Medulla oblongata (tissue), 1 donor: Measurements from ENCODE around the gene RHOD.

Experiments
- DNase-seq: peaks from one replicate; pipeline ENCODE4 v3.0.0-alpha.2; 2015; ENCODE audit errors: extremely low spot score

RHOD gene

DNA sequence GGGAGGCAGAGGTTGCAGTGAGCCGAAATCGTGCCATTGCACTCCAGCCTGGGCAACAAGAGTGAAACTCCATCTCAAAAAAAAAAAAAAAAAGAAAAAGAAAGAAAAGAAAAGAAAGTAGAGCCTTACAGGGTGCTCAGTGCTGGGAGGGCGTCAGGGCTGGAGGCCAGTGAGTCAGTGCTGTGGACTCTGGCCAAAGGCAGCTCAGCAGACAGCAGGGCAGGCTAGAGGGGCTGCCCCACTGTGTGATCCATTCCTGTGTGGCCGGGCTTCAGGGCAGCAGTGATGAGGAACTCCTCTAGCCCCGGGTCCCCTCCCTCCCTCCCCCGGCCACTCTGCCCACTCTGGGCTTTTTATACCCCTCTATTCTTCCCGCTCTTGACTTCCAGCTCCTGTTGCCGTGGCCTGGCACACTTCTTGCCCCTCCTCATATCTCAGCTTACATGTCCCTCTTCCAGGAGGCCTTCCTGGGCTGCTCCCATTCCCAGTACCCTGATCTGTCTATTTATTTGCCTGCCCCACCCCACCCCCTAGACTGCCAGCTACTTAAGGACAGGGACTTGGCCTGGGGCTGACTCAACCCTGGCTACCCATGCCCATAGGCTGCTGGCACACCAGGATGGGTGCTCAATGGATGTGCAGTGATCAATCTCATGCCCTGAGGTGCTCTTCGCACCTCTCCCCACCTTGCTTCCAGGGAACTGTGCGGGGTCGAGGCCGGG is 23.7 kb upstream of the RHOD start:
- peak; percentile 51 for DNase-seq

DNA sequence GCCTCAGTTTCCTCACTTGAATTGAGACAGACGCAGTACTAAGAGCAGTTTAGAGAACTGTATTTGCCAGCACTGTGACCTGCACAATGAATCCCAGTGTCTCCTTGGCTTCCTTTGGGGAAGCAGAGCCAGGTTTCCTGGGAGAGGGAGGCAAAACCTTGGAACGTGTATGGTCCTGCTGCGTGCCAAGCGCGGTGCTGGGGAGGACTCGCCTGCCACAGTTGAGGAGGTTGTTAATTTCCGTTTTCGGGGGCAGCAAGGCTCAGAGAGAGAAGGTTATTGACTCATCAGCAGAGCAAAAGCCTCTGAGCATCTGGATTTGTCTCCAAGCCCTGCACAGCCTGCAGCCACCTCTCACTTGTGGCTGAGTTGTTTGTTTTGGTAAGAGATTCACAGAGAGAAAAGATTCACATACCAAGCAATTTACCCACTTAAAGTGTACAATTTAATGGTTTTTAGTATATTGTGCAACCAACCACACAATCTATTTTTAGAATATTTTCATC is 22.9 kb upstream of the RHOD start:
- peak; percentile 75 for DNase-seq

DNA sequence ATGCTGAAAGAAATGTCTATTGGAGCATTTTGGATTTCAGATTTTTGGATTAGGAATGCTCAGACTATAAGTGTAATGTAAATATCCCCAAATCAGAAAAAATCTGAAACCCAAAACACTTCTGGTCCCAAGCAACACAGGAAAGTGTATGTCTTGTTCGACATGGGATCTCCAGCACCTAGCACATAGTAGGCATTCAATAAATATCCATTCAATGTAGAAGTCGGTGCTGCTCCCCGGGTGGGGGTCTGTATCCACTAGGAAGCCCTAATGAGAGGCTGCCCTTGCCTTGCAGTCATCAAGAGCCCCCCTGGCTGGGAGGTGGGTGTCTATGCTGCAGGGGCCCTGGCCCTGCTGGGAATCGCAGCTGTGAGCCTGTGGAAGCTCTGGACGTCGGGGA is 22.3 kb upstream of the RHOD start:
- DNase-seq, result no peak

DNA sequence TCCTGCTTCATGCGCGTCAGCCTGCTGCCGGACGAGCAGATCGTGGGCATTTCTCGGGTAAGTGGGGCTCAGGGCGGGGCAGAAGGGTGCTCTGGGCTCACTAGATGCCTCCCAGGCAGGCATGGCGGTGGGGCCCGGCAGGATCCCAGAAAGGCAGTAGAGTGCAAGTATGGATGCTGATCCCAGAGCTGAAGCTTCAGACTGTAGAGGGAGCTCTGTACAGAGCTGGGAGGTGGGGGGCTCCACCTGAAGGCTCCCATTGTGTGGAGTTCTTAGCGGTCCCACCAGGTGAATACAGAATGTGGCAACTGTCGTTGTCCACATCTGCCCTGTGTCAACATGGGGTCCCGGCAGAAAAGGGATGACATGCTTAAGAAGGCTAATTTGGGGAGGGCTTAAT is 16.5 kb upstream of the RHOD start:
- no peak for DNase-seq

DNA sequence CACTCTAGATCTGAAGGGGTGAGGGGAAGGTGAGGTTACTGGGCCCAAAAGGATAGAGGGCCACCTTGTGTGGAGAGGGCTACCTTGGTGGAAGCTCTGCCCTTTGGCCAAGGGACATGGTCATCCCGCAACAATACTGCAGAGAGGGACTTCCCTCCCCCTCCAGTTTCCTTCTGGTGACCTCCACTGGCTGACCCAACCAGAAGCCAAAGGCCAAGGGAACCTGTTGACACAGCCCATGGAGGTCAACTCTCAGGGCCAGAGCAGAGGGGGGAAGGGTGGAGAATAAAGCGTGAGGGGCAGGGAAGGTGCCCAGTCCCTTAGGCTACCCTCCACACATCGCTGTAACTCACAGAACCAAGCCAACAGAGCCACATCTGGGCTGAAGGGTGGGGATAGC is 15.0 kb upstream of the RHOD start:
- DNase-seq, result no peak

DNA sequence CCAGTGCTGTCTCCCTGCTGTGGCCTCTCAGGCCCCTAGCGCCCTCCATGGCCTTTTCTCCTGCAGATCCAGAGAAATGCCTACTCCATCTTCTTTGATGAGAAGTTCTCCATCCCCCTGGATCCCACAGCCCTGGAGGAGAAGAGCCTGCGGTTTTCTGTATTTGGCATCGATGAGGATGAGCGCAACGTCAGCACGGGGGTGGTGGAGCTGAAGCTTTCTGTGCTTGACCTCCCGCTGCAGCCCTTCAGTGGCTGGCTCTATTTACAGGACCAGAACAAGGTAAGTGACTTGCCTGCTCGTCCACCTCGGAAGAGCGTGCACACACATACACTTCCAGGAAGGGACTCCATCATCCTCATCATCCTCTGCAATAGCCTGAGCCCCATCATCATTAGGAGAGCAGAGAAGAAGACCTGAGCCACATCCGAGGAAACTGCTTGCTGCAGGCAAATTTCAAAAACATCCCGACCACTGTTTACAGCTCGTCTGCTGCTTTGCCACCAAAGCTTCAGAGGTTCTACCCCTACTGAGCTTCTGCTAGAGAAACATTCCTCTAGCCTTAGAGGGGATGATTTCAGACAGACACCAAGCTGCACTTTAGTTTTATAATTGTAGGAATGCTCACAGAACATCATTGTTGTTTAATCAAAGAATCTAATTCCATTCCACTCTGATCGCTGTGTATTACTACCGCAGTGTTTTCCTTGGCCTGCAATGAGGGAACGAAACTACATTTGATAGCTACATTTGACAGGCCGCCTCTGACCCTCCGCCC is 12.9 kb upstream of the RHOD start:
- no peak for DNase-seq

DNA sequence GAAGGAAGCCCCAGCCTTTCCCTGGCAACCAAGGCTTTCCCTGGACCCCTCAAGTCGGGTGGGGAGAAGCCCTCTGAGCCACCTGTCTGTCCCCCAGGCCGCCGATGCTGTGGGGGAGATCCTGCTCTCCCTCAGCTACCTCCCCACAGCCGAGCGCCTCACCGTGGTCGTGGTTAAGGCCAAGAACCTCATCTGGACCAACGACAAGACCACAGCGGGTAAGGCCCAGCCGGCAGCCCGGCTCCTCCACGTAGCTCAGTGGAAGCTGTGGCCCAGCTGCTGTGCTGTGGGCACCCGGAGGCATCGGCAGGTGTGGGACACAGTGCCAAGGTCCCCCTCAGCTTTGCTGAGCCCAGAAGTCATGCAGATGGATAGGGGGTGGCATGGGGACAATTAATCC is 12.2 kb upstream of the RHOD start:
- no peak for DNase-seq

DNA sequence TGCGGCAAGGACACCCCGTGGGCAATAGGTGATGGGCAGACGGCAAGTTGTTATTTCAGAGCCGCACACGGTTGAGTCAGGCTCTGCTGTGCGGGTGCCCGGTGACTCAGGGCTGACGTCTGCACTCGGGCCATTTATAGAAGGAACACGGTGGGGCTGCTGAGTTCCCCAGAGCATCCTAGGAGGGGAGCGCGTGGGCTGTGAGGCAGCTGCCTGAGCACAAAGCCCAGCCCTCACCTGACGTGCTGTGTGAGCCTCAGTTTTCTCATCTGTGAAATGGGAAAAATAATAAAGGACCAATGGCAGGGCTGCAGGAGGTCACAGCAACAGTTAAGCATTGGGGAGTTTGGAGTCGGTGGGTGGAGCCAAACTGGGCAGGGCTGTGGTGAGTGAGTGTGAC is 11.3 kb upstream of the RHOD start:
- DNase-seq, result no peak

DNA sequence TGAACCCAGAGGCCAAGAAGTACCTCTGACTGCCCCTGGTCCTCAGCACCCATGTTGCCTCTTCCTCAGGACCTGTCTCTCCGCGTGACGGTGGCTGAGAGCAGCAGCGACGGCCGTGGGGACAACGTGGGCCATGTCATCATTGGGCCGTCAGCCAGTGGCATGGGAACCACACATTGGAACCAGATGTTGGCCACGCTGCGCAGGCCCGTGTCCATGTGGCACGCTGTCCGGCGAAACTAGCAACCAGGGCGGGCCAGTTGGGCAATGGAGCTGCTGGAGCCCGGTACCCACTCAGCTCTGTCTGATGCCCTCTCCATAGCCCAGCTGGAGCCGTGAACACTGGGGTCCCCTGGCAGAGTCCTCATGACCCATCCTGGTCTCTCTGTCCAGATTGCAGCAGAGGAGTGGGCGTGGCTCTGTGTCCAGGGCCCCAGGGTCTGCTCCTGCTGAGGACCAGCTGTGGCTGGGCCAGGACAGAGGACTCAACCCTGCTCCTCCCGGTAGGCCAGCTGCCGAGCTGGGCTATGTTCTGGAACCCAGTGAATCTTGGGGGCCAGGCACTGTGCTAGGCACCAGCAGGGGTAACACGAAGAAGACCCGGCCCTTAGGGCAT is 8.0 kb upstream of the RHOD start:
- DNase-seq, result no peak

DNA sequence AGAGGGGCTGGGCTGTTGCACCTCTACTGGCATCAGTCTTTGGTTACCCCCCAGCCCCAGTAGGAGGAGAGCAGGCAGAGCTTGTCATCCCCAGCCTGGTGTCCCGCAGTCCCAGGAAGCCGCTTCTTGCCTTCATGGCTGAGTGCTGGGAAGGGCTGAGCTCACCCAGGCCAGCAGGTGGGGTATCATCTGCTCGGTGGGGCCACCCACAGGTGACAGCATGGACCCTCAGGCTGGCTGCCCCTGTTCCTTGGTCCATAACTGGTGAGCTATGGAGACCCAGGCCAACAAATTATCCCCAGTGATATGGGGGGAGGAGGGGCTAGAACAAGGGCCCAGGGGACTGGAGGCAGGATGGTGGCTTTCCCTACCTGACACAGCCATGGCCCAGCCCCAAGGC is 6.5 kb upstream of the RHOD start:
- no peak for DNase-seq

DNA sequence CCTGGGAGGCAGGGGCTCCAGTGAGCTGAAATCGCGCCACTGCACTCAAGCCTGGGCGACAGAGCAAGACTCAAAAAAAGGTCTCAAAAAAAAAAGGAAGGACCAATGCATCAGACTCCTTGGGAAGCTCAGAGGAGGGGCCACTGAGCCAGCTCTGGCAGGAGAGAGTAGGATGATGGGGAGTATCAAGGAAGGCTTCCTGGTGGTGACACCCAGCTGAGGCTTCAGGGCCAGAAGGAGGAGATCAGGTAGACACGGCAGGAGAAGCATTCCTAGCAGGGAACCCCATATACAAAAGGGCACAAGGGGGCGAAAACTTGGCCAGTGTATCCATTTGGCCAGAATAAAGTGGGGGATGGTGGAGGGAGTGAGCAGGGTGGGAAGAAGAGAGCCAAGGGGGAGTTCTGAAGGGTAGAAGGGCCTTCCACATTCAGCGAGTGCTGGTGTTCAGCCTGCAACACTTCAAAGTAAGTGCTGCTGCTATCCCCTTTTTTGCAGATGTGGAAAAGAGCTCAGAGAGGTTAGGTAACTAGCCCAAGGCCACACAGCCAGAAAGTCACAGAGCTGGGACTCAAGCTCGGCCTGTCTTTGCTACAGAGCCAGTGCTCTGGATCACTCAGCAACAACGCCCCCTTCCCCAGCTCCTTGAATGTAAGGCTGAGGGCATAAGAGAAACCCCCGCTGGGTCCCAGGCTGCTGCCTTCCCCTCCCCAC is 5.3 kb upstream of the RHOD start:
- DNase-seq, result no peak

DNA sequence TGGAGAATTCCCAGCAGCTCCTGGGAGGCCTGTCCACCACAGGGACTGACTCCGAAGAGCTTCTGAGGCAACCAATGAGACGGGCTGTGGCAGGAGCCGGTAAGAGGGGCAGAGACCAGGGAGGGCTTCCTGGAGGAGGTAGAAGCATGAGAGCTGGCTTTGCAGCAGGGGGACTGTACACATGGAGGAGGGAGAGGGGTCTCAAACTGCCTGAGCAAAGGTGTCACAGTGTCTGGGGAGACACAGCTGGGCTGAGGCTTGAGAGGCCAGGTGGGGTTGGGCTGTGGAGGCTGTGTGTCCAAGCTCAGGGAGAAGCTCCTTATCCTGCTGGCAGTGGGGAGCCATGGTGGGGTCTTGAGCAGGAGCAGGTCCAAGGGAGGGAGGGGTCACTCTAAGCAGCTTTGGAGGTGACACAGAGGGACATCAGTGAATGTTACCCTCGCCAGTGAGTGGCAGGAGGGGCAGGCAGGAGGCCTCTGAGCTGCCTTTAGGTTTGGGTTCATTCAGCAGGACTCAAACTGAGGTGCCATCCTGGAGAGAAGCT is 4.6 kb upstream of the RHOD start:
- DNase-seq, result no peak

DNA sequence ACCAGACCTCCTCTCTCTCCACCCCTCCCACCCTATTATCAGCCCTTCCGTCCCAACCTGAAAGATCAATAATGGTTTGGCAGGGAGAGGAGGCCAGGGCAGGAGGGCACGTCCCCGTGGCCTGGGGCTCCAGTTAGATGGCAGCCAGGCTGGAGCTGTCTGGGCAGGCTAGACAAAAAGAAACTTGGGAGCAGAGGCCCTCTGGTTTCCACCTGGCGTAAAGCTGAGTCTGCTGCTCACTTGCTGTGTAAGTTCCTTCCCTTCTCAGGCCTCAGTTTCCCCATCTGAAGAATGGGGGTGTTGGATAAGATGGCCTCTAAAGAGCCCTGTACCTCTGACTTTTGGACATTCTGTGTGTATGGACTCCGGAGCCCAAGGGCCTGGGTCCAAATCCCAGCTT is 3.8 kb upstream of the RHOD start:
- DNase-seq, result no peak

DNA sequence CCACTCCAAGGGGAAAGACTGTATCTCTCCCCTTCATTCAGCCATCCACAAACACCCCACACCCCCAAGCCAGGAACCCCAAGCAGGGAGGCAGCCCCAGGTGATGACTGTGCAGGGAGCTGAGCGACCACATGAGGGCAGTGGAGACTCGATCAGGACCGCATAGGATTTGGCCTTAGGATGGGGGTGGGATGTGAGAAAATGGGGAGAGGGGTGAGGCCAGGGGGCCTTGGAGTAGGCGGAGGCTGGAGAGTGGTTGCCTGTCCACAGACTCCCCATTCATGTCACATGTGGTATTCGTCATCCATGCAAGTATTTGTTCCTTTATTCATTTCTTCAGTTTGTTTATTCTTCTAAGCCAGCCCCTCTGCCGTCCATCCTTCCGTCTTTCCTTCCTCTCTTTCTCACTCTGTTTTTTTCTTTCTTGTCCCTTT is 2.7 kb upstream of the RHOD start:
- peak; percentile 33 for DNase-seq

DNA sequence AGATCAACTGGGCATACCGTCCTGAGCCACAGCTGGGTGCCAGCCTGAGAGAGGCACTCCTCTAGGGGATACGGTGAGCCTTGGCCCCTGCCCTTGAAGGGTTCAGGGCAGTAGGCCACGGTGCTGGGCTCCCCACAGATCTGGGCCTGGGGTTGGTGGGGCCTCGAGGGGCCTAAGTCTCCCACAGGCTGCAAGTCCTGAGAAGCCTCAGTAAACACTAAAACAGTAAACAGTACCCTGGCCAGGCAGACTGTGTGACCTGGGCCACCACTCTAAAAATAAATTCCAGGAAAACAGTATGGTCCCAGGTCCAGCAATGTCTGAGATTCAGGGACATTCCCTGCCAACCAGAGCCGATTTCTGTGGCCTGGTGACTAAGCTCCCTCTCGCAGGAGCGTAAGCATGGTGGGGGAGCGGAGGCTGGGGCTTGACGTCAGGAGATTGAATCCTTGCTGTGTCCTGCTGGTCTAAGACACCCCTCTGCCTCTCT is 2.3 kb upstream of the RHOD start:
- no peak for DNase-seq

DNA sequence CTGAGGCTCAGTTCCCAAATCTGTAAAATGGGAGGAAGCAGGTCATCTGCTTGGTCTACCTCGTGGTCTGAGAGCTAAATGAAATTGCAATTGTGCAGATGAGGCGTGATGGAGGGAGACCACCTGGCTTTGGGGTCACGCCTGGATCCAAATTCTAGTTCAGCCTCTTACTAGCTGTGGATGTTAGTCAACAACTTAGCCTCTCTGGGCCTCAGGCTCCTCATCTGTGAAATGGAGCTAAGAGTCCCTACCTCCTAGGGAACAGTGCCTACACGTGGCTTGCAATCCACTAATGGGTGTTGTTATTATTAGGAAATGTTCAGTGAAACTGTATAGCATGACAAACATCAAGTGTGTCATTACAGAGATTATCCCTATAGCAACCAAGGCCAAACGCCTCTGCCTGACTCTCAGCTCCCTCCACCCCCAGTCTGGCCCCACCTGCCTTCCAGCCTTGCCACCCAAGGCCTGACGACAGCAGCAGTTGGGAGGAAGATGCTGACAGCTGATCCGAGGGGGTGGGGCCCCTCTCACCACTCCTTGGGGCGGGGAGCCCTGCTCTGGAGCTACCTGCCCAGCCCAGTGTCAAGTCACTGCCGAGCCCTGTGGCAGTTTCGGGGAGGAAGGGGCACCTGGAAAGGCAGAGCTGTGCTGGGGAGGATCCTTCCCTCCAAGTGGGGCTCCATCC is 1.7 kb upstream of the RHOD start:
- DNase-seq, result no peak

DNA sequence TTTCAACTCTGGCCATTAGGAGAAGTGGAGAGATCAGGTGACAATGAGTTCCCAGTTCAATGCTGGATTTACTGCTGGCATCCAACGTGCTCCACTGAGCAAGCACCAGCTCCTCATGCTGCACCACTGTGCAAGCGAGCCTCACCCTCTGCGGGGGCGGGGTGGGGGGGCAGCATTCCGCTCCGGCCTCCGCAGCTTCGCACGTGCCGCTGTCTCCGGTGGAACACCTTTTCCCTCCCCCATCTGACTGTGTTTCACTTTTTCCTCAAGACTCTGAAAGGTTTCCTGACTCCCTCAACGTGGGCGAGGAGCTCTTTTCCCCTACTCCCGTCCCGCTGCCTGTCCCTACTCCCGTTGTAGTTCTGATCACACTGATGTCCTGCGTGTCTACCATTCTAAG is 835 bp upstream of the RHOD start:
- no peak for DNase-seq

DNA sequence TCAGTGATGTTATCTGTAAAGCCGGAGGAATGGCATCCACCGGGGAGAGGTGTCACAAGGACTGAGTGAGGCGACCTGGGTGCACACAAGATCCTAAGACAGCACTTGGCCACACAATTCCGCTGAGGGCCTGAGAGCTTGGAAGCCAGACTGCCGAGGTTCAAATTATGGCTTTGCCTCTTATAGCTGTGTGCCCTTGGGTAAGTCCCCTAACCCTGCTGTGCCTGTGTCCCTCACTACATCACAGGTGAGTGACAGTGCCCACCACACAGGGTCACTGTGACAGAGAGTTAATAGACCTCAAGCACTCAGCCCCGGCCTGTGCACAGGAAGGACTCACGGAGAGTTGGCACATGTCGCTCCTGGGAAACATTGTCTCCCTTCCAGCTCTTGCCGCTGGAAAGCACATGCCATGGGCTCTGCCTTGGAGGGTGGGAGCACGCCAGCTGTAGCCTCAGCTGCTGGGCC is 592 bp downstream of the RHOD start:
- no peak for DNase-seq

DNA sequence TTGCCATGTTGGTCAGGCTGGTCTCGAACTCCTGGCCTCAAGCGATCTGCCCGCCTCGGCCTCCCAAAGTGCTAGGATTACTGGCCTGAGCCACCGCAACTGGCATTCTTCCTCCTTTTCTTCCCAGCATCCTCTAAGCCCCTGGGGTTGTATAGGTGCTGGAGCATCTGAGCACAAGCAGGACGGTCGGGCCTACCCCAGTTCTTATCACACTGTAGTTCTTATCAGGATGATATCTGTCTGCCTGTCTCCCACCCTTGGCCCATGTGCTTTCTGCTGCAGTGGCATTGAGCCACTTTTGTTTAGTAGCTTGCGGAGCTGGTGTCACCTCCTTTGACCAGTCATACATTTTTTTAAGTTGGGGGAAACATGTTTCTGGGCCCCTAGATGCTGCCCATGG is 1.9 kb downstream of the RHOD start:
- DNase-seq, result no peak

DNA sequence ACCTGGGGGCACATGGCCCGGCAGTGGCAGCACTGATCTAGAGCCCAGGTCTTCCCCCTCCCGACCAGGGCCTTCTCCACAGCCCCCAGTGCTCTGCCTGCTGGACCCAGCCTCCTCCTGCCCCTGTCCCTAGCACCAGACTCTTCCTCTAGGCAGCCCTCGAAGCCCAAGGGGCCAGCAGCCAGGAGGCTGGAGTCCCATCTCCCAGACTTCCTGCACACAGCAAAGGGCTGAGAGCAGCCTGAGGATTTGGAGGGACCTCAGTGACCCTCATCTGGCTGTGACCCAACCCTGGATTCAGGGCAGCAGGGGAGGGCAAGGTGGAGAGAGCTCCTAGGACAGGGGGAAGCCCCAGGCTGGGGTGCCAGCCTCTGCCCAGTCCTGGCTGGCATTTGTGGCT is 3.0 kb downstream of the RHOD start:
- DNase-seq, result no peak

DNA sequence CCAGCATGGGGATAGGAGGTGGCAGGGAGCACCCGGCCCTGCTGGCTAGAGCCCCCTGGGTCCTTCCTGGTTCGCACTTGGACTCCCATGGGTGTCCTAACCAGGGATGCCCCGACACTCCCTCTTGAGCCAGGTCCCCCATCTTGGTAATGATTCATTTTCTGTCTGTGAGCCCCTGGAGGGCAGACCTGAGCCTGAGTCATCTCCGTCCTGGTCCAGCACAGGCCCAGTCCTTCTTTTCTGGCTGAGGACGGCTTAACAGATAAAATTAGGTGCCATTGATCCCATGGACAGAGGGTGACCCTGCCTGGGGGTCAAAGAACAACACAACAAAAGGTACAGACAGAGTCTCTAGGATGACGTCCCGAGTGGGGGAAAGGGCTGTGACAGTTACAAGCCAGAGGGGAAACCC is 3.5 kb downstream of the RHOD start:
- DNase-seq, result no peak
